ENCODE measurements around the gene EGFLAM.
"Not testable (repeated sequence)": the region's sequence is repeated elsewhere in the genome, so short reads cannot be mapped to it uniquely, and the experiment has no call there.

Gene EGFLAM

GRCh38 chr5:38331831-38332230 is 73.5 kb downstream of the EGFLAM start:
- Mint-ChIP-seq H3K9me3 (peaks cover 8% of the 10 kb centered on the region), H3K4me1 (ENCODE audit: low read depth) (no peaks in the 10 kb centered on the region), H3K4me3 (no peak overlapping the region), H3K27ac (no peak overlapping the region), H3K27me3 (no peaks in the 10 kb centered on the region), H3K36me3 (ENCODE audit: low read depth) (no peaks in the 10 kb centered on the region)

DNA sequence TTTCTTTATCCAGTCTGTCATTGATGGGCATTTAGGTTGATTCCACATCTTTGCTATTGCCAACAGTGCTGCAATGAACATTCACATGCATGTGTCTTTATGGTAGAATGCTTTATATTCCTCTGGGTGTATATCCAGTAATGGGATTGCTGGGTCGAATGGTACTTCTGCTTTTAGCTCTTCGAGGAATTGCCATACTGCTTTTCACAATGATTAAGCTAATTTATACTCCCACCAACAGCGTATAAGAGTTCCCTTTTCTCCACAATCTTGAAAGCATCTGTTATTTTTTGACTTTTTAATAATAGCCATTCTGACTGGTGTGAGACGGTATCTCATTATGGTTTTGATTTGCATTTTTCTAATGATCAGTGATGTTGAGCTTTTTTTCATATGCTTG is 74.8 kb downstream of the EGFLAM start:
- H3K27me3 Mint-ChIP-seq; H3K4me3 Mint-ChIP-seq; H3K27ac Mint-ChIP-seq; H3K9me3 Mint-ChIP-seq; H3K36me3 Mint-ChIP-seq (ENCODE audit: low read depth); H3K4me1 Mint-ChIP-seq (ENCODE audit: low read depth): not testable (repeated sequence)

DNA sequence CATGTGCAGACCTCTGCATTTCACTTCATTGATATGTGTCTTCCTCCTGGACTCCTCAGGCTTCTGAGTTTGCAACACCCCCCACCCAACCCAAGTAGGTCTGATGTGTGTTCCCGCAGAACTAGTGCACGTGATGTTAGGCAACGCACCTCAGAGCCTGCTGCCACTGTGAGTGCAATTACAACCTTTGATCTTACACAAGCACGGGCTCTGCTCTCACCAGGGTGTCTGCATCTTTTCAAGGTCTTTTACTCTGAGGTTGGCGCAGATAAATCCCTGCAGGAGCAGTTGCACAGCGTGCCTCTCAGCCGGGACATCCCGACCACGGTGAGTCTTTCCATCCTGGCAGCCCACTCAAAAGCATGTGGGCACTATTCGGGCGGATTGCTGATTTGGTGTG is 80.1 kb downstream of the EGFLAM start:
- no peaks in the 10 kb centered on the region for H3K36me3 Mint-ChIP-seq (ENCODE audit: low read depth)
- no peak overlapping the region for H3K27ac Mint-ChIP-seq
- H3K4me3 Mint-ChIP-seq: no peak overlapping the region
- peaks cover under 1% of the 10 kb centered on the region for H3K9me3 Mint-ChIP-seq
- no peaks in the 10 kb centered on the region for H3K4me1 Mint-ChIP-seq (ENCODE audit: low read depth)
- peaks cover 11% of the 10 kb centered on the region for H3K27me3 Mint-ChIP-seq

GRCh38 chr5:38339446-38339845 is 81.1 kb downstream of the EGFLAM start:
- no peak overlapping the region for H3K4me3 Mint-ChIP-seq
- no peak overlapping the region for H3K27ac Mint-ChIP-seq
- H3K9me3 Mint-ChIP-seq: no peaks in the 10 kb centered on the region
- no peaks in the 10 kb centered on the region for H3K4me1 Mint-ChIP-seq (ENCODE audit: low read depth)
- H3K36me3 Mint-ChIP-seq (ENCODE audit: low read depth): no peaks in the 10 kb centered on the region
- H3K27me3 Mint-ChIP-seq: peaks cover 11% of the 10 kb centered on the region

- no peaks in the 10 kb centered on the region for H3K4me1 Mint-ChIP-seq (ENCODE audit: low read depth)
- H3K27ac Mint-ChIP-seq: no peak overlapping the region
- H3K27me3 Mint-ChIP-seq: peaks cover 14% of the 10 kb centered on the region
- H3K9me3 Mint-ChIP-seq: no peaks in the 10 kb centered on the region
- H3K36me3 Mint-ChIP-seq (ENCODE audit: low read depth): no peaks in the 10 kb centered on the region
- H3K4me3 Mint-ChIP-seq: no peak overlapping the region
These were observed 82.7 kb downstream of the EGFLAM start for GRCh38 chr5:38341056-38341455.

DNA sequence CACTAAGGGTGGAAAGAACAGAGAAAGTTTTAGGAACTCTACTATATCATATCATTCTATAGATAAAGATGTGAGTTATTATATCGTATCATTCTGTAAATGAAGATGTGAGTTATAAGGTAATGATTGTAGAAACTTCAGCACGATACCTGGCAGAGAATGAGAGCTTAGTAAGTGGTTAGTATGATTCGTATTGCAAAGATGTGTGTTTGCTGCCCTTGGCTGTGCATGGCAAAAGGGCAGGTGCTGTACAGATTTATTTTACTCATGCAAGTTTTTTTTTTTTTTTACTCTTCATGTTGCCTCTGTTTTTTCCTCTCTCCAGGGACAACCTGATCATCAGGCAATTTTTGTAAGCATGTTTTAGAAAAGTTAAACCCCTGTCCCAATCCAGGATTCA is 83.3 kb downstream of the EGFLAM start:
- no peaks in the 10 kb centered on the region for H3K4me1 Mint-ChIP-seq (ENCODE audit: low read depth)
- H3K9me3 Mint-ChIP-seq: no peaks in the 10 kb centered on the region
- peaks cover 14% of the 10 kb centered on the region for H3K27me3 Mint-ChIP-seq

GRCh38 chr5:38342261-38342660 is 83.9 kb downstream of the EGFLAM start:
- no peaks in the 10 kb centered on the region for H3K36me3 Mint-ChIP-seq (ENCODE audit: low read depth)
- peaks cover 14% of the 10 kb centered on the region for H3K27me3 Mint-ChIP-seq
- no peaks in the 10 kb centered on the region for H3K4me1 Mint-ChIP-seq (ENCODE audit: low read depth)
- H3K9me3 Mint-ChIP-seq: no peaks in the 10 kb centered on the region
- H3K27ac Mint-ChIP-seq: no peak overlapping the region
- H3K4me3 Mint-ChIP-seq: no peak overlapping the region

More for the DNA sequence above, 83.3 kb downstream of the EGFLAM start:
- H3K4me3 Mint-ChIP-seq: no peak overlapping the region
- H3K27ac Mint-ChIP-seq: no peak overlapping the region
- H3K36me3 Mint-ChIP-seq (ENCODE audit: low read depth): no peaks in the 10 kb centered on the region

DNA sequence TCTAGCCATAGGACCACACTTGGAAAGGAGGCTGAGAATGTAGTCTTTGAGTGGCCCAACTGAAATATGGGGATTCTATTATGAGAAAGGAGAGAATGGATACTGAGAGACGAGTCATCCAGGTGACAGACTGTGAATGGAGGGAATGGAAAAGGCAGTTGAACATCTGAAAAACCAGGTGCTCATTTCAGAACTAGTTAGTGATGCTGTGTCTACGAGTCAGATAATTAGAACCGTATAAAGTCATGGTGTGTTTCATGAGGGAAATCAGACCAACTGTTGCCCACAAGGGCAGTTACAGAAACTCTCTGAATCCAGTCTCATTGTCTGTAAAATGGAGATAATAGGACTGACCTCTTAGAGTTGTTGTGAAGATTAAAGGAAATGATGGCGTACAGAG is 86.5 kb downstream of the EGFLAM start:
- Mint-ChIP-seq H3K27ac (no peak overlapping the region), H3K36me3 (ENCODE audit: low read depth) (no peaks in the 10 kb centered on the region)

GRCh38 chr5:38346593-38346992 is 88.2 kb downstream of the EGFLAM start:
- no peaks in the 10 kb centered on the region for H3K9me3 Mint-ChIP-seq
- no peaks in the 10 kb centered on the region for H3K4me1 Mint-ChIP-seq (ENCODE audit: low read depth)

More for the DNA sequence above, 86.5 kb downstream of the EGFLAM start:
- H3K27me3 Mint-ChIP-seq: peaks cover 8% of the 10 kb centered on the region
- no peak overlapping the region for H3K4me3 Mint-ChIP-seq
- H3K9me3 Mint-ChIP-seq: no peaks in the 10 kb centered on the region
- no peaks in the 10 kb centered on the region for H3K4me1 Mint-ChIP-seq (ENCODE audit: low read depth)

GRCh38 chr5:38347040-38347763 is 88.8 kb downstream of the EGFLAM start:
- Mint-ChIP-seq H3K4me1 (ENCODE audit: low read depth) (no peaks in the 10 kb centered on the region), H3K36me3 (ENCODE audit: low read depth) (no peaks in the 10 kb centered on the region), H3K27me3 (peaks cover 3% of the 10 kb centered on the region), H3K9me3 (no peaks in the 10 kb centered on the region), H3K4me3 (no peak overlapping the region), H3K27ac (no peak overlapping the region)

More at GRCh38 chr5:38346593-38346992, 88.2 kb downstream of the EGFLAM start:
- Mint-ChIP-seq H3K4me3 (no peak overlapping the region), H3K36me3 (ENCODE audit: low read depth) (no peaks in the 10 kb centered on the region), H3K27ac (no peak overlapping the region), H3K27me3 (peaks cover 3% of the 10 kb centered on the region)

GRCh38 chr5:38347896-38348295 is 89.5 kb downstream of the EGFLAM start:
- H3K27me3 Mint-ChIP-seq: peaks cover 3% of the 10 kb centered on the region
- no peaks in the 10 kb centered on the region for H3K4me1 Mint-ChIP-seq (ENCODE audit: low read depth)
- H3K9me3 Mint-ChIP-seq: no peaks in the 10 kb centered on the region
- no peak overlapping the region for H3K4me3 Mint-ChIP-seq
- H3K27ac Mint-ChIP-seq: no peak overlapping the region
- no peaks in the 10 kb centered on the region for H3K36me3 Mint-ChIP-seq (ENCODE audit: low read depth)

- no peaks in the 10 kb centered on the region for H3K4me1 Mint-ChIP-seq (ENCODE audit: low read depth)
- H3K27ac Mint-ChIP-seq: no peak overlapping the region
- peaks cover 3% of the 10 kb centered on the region for H3K27me3 Mint-ChIP-seq
- H3K9me3 Mint-ChIP-seq: no peaks in the 10 kb centered on the region
- H3K36me3 Mint-ChIP-seq (ENCODE audit: low read depth): no peaks in the 10 kb centered on the region
- H3K4me3 Mint-ChIP-seq: no peak overlapping the region
These were observed 102.1 kb downstream of the EGFLAM start for GRCh38 chr5:38360323-38361061.

- peaks cover under 1% of the 10 kb centered on the region for H3K4me1 Mint-ChIP-seq (ENCODE audit: low read depth)
- H3K27ac Mint-ChIP-seq: no peak overlapping the region
- no peak overlapping the region for H3K4me3 Mint-ChIP-seq
- peaks cover 3% of the 10 kb centered on the region for H3K27me3 Mint-ChIP-seq
- H3K36me3 Mint-ChIP-seq (ENCODE audit: low read depth): no peaks in the 10 kb centered on the region
- H3K9me3 Mint-ChIP-seq: no peaks in the 10 kb centered on the region
These were observed 104.4 kb downstream of the EGFLAM start for GRCh38 chr5:38362713-38363112.

DNA sequence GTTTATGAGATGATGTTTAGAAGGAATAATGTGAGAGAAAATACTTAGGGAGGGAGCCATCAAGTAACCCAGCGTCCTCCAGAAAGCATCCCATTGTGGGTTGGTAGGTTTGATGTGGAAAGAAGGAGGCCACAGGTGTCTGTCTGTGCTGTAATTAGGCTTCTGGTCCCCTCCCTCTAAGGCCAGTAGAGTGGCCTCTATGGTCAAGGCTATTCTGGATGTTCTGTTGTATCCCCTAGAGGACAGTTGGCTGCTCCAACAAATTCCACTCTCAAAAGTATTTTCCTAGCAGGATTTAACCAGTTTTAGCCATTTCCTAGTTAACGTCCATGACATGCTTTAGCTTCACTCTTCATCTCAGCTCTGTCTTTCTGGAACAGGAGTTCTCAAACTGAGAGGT is 106.5 kb downstream of the EGFLAM start:
- Mint-ChIP-seq H3K27me3 (peaks cover under 1% of the 10 kb centered on the region), H3K4me3 (no peak overlapping the region), H3K36me3 (ENCODE audit: low read depth) (no peaks in the 10 kb centered on the region), H3K9me3 (no peaks in the 10 kb centered on the region), H3K4me1 (ENCODE audit: low read depth) (peaks cover 11% of the 10 kb centered on the region), H3K27ac (no peak overlapping the region)

GRCh38 chr5:38367410-38367809 is 109.1 kb downstream of the EGFLAM start:
- no peaks in the 10 kb centered on the region for H3K36me3 Mint-ChIP-seq (ENCODE audit: low read depth)
- no peaks in the 10 kb centered on the region for H3K9me3 Mint-ChIP-seq
- H3K27me3 Mint-ChIP-seq: no peaks in the 10 kb centered on the region
- peaks cover 11% of the 10 kb centered on the region for H3K4me1 Mint-ChIP-seq (ENCODE audit: low read depth)
- no peak overlapping the region for H3K4me3 Mint-ChIP-seq
- no peak overlapping the region for H3K27ac Mint-ChIP-seq
